Superior temporal gyrus (tissue), 1 donor: Measurements from ENCODE around the gene SLIT3.

ENCODE experiments used
- DNase-seq: peaks from one replicate; pipeline ENCODE4 v3.0.0-alpha.2; 2016; ENCODE audit errors: extremely low spot score

SLIT3 gene

GRCh38 chr5:169300468-169301385, at the start of gene SLIT3:
Gene SLIT3, minus strand, starts transcription at chr5:169301139. Its CDS starts 430 bp downstream, at chr5:169300709.
- no peak for DNase-seq

- DNase-seq: no peak
Observed at GRCh38 chr5:169350016-169350415, 49.1 kb upstream of the SLIT3 start.

- DNase-seq: no peak
Observed at GRCh38 chr5:169347786-169348185, 46.8 kb upstream of the SLIT3 start.

- DNase-seq: no peak
Observed at GRCh38 chr5:169344629-169345028, 43.7 kb upstream of the SLIT3 start.

GRCh38 chr5:169343766-169344165, 42.8 kb upstream of the SLIT3 start:
- no peak for DNase-seq

GRCh38 chr5:169341556-169341955, 40.6 kb upstream of the SLIT3 start:
- no peak for DNase-seq

- DNase-seq: no peak
Observed at GRCh38 chr5:169339869-169340268, 38.9 kb upstream of the SLIT3 start.

- no peak for DNase-seq
Observed at GRCh38 chr5:169336242-169336641, 35.3 kb upstream of the SLIT3 start.

- DNase-seq: no peak
Observed at GRCh38 chr5:169335806-169336205, 34.9 kb upstream of the SLIT3 start.

- DNase-seq: no peak
Observed at GRCh38 chr5:169333518-169333917, 32.6 kb upstream of the SLIT3 start.

- DNase-seq: no peak
Observed at GRCh38 chr5:169331292-169331852, 30.4 kb upstream of the SLIT3 start.

- DNase-seq: no peak
Observed at GRCh38 chr5:169328401-169328800, 27.5 kb upstream of the SLIT3 start.

GRCh38 chr5:169325273-169325672, 24.3 kb upstream of the SLIT3 start:
- DNase-seq: no peak

- DNase-seq: no peak
Observed at GRCh38 chr5:169318556-169318955, 17.6 kb upstream of the SLIT3 start.

GRCh38 chr5:169307646-169308045, 6.7 kb upstream of the SLIT3 start:
- no peak for DNase-seq

- DNase-seq: no peak
Observed at GRCh38 chr5:169305366-169305765, 4.4 kb upstream of the SLIT3 start.

GRCh38 chr5:169304175-169304574, 3.2 kb upstream of the SLIT3 start:
- DNase-seq: no peak

GRCh38 chr5:169303119-169303515, 2.2 kb upstream of the SLIT3 start:
- no peak for DNase-seq

- DNase-seq: peak; percentile 92
Observed at GRCh38 chr5:169302491-169303118, 1.7 kb upstream of the SLIT3 start.

- DNase-seq: no peak
Observed at GRCh38 chr5:169301986-169302385, 1.0 kb upstream of the SLIT3 start.

GRCh38 chr5:169301386-169301934, 521 bp upstream of the SLIT3 start:
- DNase-seq: no peak

GRCh38 chr5:169299663-169300467, 1.1 kb downstream of the SLIT3 start:
- no peak for DNase-seq
